Measurements from ENCODE around the gene TEX51. TPM values are rescaled to one million over a fixed set of nuclear protein-coding genes. Genes with fewer than 3 reads are reported as not detected.

The TEX51 gene
- total RNA-seq (2022; extraction: Qiagen RNA extraction; ENCODE audit: low read depth), result not detected in 5 replicates

GRCh38 chr2:126898636-126899035, at the start of gene TEX51:
TEX51 (plus strand) TSS chr2:126898890; CDS start chr2:126898919, 29 bp downstream.

Other genes starting within 250 kb of the TEX51 start
- not detected in 5 replicates for gene GYPC, start 242.7 kb upstream of the TEX51 start, total RNA-seq (2022; extraction: Qiagen RNA extraction; ENCODE audit: low read depth)
- 25.6 to 33.2 TPM (median 29.9 TPM) in 5 replicates for gene BIN1, start 208.3 kb downstream of the TEX51 start, total RNA-seq (2022; extraction: Qiagen RNA extraction; ENCODE audit: low read depth)

Measured in A549 treated with ZK216348 at 1 μM for 4 hours (cell line).